Measurements from ENCODE around the gene PLA2G4A.

Gene PLA2G4A

DNA sequence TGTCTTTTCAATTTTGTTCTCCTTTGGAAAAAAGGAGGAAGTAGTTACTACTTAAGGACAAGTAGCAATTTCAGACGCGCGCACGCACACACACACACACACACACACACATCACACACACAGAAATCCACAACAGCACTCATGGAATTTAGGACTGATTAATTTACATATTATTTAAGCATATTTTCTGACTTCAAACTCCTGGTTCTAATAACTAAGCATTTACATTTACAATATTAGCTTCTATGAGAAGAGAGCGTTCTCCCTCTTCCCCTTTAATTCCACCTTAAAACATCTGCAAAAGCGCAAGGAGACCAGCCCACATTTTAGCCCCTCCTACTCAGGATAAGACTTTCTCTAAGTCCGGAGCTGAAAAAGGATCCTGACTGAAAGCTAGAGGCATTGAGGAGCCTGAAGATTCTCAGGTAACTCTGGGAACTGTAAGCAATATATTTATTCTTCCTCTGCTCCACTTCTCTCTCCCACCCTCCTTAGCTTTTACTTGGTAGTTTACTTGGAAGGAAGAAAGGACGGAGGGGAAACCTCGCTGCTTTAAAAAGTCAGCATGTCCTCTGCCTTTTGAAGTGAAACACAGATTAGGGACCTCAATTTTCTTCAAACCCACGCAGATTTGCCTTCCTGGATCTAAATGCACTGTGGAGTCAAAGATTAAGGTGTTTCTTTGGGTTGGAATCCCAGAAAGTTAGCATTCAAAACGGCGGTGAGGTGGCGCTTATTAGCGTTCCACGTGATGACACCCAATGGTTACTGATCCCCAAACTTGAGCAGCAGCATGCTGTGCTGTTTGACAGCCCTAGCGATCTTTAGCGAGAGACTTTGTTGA lies at the start of gene PLA2G4A:
Gene PLA2G4A, plus strand, starts transcription at position 339 of the 844 bp plus-strand sequence. CDS start 25,406 bp downstream, outside the sequence.
- peak; percentile 8 for DNase-seq

- no peak for DNase-seq
Observed at GRCh38 chr1:186780076-186780475, 48.7 kb upstream of the PLA2G4A start.

GRCh38 chr1:186781730-186782129 lies 47.0 kb upstream of the PLA2G4A start:
- DNase-seq, result no peak

DNA sequence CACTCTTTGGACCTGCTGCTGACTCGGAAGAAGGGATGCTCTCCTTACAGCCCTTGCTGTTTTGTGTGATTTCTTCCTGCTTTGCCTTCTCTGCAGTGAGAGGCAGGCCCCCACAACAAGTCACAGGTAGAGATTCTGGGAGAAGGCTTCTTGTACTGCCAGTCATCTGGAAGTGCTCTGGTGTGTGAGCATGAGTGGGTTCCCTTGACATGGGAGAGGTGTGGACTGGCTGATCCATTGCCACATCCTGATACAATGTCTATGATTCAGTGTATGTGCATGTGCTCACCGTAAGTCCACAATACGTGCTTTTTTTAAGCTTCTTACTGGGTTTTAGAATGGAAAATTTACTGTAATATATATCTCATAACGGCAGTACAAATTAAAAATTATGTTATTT lies 46.0 kb upstream of the PLA2G4A start:
- no peak for DNase-seq

DNA sequence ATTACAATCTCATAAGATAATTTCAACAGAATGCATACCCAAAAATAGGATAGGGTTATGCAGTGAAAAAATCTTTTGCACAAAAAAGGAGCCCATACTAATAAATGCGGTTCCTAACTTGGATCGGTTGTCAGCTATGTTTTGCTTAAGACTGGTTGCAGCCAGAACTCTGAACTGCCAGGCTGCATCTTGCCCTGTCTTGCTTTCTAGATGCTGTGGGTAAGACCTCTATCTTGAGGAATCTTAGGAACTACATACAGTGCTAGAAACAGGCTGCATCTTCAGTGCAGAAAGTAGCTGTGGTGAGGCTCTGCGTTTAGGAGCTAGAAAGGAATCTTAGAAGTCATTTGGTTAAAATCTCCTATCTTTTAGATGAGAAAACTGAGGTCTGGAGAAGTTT lies 45.6 kb upstream of the PLA2G4A start:
- no peak for DNase-seq

DNA sequence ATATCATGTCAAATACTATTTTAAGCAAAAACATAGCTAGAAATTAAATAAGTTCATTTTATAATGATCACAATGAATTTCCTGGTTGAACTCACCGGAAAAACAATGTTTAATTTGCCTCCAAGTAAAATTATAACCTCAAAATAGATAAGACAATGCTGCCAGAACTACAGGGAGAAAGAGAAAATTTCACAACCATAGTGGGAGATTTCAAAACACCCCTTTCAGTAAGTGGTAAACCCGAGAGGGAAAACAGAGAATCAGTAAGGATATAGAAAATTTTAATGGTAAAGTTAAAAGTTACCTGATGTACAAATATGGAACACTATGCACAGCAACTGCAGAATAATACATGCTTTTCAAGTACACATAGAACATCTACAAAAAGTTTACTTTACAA lies 43.2 kb upstream of the PLA2G4A start:
- no peak for DNase-seq

DNA sequence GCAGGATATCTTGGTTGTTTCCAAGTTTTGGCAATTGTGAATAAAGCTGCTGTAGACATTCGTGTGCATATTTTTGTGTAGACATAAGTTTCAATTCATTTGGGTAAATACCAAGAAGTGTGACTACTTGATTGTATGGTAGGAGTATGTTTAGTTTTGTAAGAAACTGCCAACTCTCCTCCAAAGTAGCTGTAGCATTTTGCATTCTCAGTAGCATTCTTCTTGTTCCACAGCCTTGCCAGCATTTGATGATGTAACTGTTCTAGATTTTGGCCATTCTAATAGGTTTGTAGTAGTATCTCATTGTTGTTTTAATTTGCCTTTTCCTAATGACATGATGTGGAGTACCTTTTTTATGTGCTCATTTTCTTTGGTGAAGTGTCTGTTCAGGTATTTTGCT lies 38.6 kb upstream of the PLA2G4A start:
- DNase-seq, result no peak

GRCh38 chr1:186792870-186793581 lies 35.7 kb upstream of the PLA2G4A start:
- no peak for DNase-seq

DNA sequence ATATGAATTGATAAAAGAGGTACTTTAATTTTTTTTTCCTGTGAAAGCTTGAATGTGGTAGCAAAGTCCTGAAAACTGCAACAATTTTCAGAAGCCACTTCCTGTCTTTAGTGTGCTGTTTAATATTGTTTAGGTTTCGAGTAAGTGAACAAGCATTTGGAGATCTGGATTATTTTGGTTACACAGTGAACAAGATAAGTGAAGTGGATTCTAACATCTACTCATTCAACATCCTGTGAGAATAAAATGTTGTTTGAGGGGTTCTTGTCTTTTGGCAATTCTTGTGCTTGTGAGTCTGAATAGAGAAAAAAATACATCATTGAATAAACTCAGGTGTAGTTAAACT lies 35.2 kb upstream of the PLA2G4A start:
- no peak for DNase-seq

- no peak for DNase-seq
Observed at GRCh38 chr1:186798960-186799688, 29.6 kb upstream of the PLA2G4A start.

DNA sequence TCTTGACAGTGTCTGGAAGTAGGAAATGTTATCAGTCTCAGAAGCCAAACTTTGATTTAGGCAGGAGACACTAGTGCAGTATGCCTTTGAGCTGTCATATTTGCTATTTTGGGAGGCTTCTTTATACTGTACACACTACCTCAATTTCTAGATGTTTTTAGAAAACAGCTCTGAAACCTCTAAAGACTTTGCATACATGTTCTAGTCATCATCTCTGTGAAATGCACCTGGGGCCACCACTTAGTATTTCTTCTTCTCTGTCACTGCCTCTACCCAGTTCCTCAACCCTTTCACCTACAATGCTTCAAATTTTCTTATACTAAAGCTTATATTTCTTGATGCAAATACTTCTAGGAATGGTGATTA lies 29.1 kb upstream of the PLA2G4A start:
- DNase-seq, result no peak

DNA sequence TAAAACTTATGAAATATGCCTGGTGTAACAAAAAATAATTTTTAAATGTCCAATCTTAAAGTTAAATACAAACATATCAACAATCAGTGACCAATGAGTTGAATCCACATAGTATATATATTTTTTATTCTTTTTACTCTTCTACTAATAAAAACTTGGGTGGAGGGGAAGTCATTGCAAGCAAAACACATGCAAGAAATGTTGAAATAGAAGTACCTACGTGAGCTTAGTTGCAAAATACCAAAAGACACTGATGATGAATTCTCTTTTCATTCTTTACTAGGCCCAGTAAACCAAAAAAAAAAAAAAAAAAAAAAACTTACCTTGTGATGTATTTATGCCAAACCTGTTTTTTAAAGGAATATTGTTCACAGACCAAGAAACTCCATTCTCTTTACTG lies 26.4 kb upstream of the PLA2G4A start:
- DNase-seq, result no peak

GRCh38 chr1:186804679-186805078 lies 24.1 kb upstream of the PLA2G4A start:
- no peak for DNase-seq

GRCh38 chr1:186806477-186806876 lies 22.3 kb upstream of the PLA2G4A start:
- DNase-seq, result no peak

DNA sequence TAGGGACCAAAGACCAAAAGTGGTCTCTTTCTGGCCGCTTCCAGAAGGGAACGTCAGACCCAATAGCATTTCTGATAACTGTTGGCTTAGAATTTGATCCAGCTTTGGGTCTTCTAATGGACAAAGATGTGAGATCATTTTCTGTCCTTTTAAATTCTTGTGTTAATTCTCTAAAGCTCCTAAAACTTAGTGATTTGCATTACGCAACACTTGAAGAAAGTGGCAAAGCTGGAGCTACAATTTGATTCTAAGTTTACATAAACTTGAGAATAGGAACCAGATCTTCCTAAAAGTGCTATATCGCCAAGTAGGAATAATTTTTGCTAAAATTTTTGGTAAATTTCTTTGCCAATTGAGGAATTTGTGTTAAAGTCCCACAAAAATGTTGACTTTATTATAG lies 21.6 kb upstream of the PLA2G4A start:
- DNase-seq, result no peak

DNA sequence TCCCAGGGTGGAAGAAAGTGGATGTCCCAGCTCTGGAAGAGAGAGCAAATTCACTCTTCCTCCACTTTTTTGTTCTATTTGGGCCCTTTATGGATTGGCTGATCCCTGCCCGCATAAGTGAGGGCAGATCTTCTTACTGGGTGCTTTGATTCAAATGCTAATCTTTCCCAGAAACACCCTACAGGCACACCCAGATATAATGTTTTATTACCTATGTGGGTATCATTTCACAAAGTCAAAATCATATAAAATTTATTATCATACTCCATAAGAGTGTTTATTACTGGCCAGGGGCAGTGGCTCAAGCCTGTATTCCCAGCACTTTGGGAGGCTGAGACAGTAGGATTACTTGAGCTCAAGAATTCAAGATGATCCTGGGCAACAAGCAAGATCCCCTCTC lies 16.9 kb upstream of the PLA2G4A start:
- no peak for DNase-seq

GRCh38 chr1:186812570-186812969 lies 16.2 kb upstream of the PLA2G4A start:
- no peak for DNase-seq

DNA sequence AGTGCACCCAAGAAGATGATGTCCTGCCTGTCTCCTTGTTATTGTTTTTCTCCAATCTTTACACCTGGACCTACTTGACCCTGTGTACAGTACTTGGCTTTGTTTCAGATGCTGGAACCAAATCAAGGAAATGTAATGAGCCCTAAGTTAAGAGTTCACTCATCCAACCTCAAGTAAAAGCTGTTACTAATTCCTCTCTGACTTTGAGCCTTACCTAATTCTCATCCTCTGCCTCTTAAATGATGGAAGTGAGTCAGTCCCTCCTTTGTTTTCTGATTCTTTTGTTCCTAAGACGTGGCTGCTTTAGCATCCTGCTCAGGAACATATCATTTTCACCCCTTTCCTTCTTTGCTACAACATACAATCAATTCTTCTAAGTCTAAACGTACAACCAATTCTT lies 15.3 kb upstream of the PLA2G4A start:
- no peak for DNase-seq

DNA sequence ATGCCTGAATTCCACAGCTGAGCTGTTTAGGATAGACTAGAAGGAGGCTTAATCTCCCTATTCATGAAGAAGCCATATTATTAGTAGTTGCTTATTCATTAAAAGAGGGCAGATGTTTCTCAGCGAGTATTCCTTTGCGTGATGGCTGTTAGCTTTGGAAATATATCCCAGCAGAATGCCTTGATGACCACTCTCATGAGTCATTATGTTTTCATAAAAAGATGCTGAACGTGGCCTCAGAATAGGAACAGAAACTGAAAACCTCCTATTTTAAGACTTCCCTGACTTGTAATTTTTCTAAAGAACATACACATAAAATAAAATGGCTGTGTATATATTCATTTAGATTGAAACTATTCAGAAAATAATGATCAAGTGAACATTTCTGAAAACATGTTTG lies 9.6 kb upstream of the PLA2G4A start:
- no peak for DNase-seq

- no peak for DNase-seq
Observed at GRCh38 chr1:186819563-186819962, 9.2 kb upstream of the PLA2G4A start.

DNA sequence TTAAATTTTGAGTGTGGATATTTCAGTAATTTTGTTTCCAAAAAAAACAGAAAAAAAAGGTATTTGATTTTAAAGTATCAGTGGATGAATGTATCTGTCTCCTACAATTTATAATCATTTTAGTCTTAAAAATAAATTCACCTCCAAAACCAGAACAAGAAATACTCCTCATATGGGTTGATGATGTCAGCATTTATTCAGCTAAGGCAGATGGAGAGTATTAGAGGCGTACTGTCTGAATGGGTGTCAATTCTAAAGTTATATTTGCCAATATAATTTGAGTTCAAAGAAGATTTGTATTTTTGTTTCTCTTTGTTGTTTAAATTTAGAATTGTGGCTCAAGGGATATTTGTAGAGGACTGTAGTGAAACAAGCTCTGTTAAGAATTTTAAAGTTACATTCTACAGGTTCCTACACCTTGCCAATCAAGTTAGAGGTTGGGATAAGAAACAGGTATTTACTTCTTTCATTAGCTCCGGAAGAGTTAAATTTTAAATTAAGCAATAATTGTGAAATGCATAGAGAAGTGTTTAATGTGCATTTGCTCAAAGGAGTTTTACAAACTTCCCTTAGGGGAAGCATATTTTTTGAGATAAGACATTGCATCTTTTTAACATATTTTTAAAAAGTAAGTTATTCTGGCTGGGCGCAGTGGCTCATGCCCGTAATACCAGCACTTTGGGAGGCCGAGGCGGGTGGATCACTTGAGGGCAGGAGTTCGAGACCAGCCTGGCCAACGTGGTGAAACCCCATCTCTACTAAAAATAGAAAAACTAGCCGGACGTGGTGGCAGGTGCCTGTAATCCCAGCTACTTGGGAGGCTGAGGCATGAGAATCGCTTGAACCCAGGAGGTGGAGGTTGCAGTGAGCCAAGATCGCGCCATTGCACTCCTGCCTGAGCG lies 1.2 kb downstream of the PLA2G4A start:
- no peak for DNase-seq

GRCh38 chr1:186831168-186831567 lies 2.4 kb downstream of the PLA2G4A start:
- no peak for DNase-seq
